LNCaP clone FGC (cell line): ENCODE measurements around the gene CNTD1.
"Not testable (repeated sequence)": the region's sequence is repeated elsewhere in the genome, so short reads cannot be mapped to it uniquely, and the experiment has no call there.

Source experiments
- DNase-seq: peaks from one replicate; pipeline ENCODE4 v3.0.0-alpha.2; 2011; ENCODE audit warnings: low read depth
- H3K4me3 ChIP-seq: 2 replicates; pipeline ENCODE4 v1.5.1; 2011; ENCODE audit warnings: mild to moderate bottlenecking, low read depth, low read length, control low read depth
- TF ChIP-seq, protein P1 (sequence below): IDR thresholded peaks from 2 replicates; pipeline ENCODE4 v1.5.1; 2012; ENCODE audit warnings: mild to moderate bottlenecking; ENCODE audit not compliant: control insufficient read depth, insufficient read depth; ENCODE audit errors: extremely low read depth

CNTD1 gene

DNA sequence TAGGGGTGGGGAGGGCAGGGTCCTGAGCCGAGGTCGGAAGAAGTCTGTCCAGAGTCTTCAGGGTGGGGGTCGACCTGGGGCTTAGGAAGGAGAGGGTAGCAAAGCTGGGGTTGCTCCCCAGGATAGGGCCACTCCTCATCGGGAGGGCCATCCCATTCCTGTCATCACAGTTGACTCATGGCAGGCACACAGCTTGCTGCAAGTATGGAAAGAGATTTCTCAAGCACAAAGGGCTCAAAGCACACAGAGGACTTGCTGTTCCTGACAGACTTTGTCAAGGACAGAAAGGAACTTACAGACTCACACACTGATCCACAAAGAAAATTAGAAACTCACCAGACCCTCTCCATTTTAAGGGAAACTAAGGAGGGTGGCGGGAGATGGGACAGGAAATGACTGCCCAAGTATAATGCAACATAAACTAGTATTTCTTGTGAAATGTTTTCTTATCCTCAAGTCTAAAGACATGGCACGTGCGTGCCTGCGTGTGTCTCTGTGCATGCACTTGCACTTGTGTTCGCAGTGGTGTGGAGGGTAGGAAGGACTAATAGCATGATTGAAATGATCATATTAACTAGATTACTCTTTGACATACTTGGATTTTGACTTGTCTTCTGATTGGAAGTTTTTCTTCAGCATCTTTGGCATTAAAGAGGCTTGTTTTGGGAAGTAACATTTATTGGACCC, 48.1 kb downstream of the CNTD1 start:
- DNase-seq, result no peak
- TF ChIP-seq, protein P1, sequence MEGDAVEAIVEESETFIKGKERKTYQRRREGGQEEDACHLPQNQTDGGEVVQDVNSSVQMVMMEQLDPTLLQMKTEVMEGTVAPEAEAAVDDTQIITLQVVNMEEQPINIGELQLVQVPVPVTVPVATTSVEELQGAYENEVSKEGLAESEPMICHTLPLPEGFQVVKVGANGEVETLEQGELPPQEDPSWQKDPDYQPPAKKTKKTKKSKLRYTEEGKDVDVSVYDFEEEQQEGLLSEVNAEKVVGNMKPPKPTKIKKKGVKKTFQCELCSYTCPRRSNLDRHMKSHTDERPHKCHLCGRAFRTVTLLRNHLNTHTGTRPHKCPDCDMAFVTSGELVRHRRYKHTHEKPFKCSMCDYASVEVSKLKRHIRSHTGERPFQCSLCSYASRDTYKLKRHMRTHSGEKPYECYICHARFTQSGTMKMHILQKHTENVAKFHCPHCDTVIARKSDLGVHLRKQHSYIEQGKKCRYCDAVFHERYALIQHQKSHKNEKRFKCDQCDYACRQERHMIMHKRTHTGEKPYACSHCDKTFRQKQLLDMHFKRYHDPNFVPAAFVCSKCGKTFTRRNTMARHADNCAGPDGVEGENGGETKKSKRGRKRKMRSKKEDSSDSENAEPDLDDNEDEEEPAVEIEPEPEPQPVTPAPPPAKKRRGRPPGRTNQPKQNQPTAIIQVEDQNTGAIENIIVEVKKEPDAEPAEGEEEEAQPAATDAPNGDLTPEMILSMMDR, result no peak
- H3K4me3 ChIP-seq, result no peak overlapping the region

DNA sequence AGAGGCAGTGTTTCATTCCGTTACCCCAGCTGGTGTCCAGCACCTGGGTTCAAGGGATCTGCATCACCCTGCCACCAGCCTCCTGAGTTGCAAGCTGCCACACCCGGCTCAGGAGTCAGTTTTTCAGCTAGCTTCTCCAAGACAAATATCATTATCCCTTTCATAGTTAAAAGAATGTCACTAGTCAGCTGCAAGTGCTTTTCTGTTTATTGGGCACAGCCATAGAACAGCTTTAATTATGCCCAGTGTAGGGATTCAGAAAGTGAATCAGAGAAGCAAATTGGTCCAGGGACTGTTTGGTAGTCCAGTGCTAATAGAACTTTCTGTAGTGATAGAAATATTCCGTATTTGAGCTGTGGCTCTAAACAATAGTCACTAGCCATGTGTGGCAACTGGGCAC, 49.4 kb downstream of the CNTD1 start:
- TF ChIP-seq, protein P1, result no peak
- H3K4me3 ChIP-seq, result no peak overlapping the region
- DNase-seq, result no peak

DNA sequence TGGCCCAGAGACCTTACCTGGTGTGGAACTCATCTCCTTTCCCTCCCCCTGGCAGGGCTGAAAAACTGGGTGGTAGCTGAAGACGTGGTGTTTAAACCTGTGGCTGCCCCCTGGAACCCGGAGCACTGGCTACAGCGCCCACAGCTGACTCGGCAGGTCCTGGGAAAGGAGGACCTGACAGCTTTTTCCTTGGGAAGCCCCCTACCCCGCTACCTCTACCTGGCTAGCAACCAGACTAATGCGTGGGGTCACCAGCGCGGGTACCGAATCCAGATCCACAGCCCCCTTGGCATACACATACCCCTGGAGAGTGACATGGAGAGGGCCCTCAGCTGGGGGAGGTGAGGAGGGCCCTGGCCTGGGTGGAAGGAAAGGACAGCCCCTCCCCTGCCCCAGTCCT, 50.4 kb downstream of the CNTD1 start:
- no peak overlapping the region for H3K4me3 ChIP-seq
- TF ChIP-seq, protein P1, result no peak
- DNase-seq, result no peak

DNA sequence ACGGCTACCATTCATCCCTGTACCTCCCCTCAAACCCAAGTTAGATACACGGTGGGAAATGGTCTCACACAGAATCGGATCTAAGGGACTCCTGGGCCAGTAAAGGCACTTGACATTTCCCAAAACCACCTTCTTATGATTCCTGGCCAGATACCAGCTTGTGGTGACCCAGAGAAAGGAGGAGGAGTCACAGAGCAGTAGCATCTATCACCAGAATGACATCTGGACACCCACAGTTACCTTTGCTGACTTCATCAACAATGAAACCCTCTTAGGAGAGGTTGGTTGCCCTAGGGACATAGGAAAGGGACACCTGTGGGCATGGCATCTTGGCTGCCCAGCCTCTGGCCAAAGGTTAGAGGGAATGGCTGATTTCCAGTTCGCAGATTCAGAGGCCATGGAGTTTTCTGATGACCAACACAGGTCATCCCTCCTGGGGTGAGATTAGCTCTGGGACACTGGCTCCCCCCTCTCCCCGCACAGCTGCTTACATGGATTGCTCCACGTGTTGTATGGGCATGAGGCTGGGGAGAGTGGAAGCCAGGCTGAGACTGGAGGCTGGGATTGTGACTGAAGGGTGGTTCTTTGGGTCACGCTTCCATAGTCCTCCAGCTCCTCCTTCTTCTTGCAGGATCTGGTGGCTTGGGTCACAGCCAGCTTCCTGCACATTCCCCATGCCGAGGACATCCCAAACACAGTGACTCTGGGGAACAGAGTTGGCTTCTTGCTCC, 51.0 kb downstream of the CNTD1 start:
- no peak overlapping the region for H3K4me3 ChIP-seq
- TF ChIP-seq, protein P1, result no peak

GRCh38 chr17:42850954-42851353, 52.3 kb downstream of the CNTD1 start, which contains the start of gene AOC3:
Gene AOC3 (plus strand): TSS chr17:42851199. CDS start chr17:42851344, 145 bp downstream.
- TF ChIP-seq, protein P1, result no peak
- H3K4me3 ChIP-seq, result no peak within 1 kb of the TSS
- DNase-seq, result no peak

More for the DNA sequence above, 51.0 kb downstream of the CNTD1 start:
- no peak for DNase-seq

GRCh38 chr17:42851371-42852240, 52.9 kb downstream of the CNTD1 start:
- not testable (repeated sequence) for H3K4me3 ChIP-seq

DNA sequence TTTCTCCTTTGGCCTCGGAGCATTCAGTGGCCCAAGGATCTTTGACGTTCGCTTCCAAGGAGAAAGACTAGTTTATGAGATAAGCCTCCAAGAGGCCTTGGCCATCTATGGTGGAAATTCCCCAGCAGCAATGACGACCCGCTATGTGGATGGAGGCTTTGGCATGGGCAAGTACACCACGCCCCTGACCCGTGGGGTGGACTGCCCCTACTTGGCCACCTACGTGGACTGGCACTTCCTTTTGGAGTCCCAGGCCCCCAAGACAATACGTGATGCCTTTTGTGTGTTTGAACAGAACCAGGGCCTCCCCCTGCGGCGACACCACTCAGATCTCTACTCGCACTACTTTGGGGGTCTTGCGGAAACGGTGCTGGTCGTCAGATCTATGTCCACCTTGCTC, 53.7 kb downstream of the CNTD1 start:
- TF ChIP-seq, protein P1, result no peak
- H3K4me3 ChIP-seq, result no peak overlapping the region
- DNase-seq, result no peak

More at GRCh38 chr17:42851371-42852240, 52.9 kb downstream of the CNTD1 start:
- not testable (repeated sequence) for DNase-seq
